Activated T-helper 2 cell treated with anti-CD3 and anti-CD28 coated beads, Interferon-gamma antibody, Interleukin-2, Interleukin-4, amounts not matched to agents 10 μg/mL and 5 μg/mL and 100 μg/mL, durations not matched to agents 14 hours and 24 hours and 36 hours (primary cell): Measurements from ENCODE around the gene DNAH17. TPM values are rescaled to one million over a fixed set of nuclear protein-coding genes. Genes with fewer than 3 reads are reported as not detected.

Experiments
- DNase-seq: peaks from one replicate; pipeline ENCODE4 v3.0.0; 2021; ENCODE audit warnings: low spot score
- H3K27ac Mint-ChIP-seq: one replicate; pipeline ENCODE4 v1.8.0; 2021; ENCODE audit warnings: mixed read lengths
- H3K27me3 Mint-ChIP-seq: one replicate; pipeline ENCODE4 v1.8.0; 2021; ENCODE audit warnings: low read depth, mixed read lengths
- H3K36me3 Mint-ChIP-seq: one replicate; pipeline ENCODE4 v1.8.0; 2021; ENCODE audit warnings: low read depth, mixed read lengths
- H3K4me1 Mint-ChIP-seq: one replicate; pipeline ENCODE4 v1.8.0; 2021; ENCODE audit warnings: low read depth, mixed read lengths
- H3K4me3 Mint-ChIP-seq: one replicate; pipeline ENCODE4 v1.8.0; 2021; ENCODE audit warnings: low read depth, mild to moderate bottlenecking, moderate library complexity, mixed read lengths
- H3K9me3 Mint-ChIP-seq: one replicate; pipeline ENCODE4 v1.8.0; 2021; ENCODE audit warnings: mixed read lengths
- intact Hi-C: fragments of 100-400 bp; cut with micrococcal nuclease; formaldehyde crosslinking; loops from one replicate; pipeline ENCODE4 v1.15.1; 2023
- total RNA-seq: library from RNA; stranded (reverse); gene quantifications from 2 replicates; pipeline ENCODE4 v1.2.3, GENCODE V29; 2022

Gene DNAH17
- total RNA-seq, 1 donor from 2014 or later: 0.30 TPM

DNA sequence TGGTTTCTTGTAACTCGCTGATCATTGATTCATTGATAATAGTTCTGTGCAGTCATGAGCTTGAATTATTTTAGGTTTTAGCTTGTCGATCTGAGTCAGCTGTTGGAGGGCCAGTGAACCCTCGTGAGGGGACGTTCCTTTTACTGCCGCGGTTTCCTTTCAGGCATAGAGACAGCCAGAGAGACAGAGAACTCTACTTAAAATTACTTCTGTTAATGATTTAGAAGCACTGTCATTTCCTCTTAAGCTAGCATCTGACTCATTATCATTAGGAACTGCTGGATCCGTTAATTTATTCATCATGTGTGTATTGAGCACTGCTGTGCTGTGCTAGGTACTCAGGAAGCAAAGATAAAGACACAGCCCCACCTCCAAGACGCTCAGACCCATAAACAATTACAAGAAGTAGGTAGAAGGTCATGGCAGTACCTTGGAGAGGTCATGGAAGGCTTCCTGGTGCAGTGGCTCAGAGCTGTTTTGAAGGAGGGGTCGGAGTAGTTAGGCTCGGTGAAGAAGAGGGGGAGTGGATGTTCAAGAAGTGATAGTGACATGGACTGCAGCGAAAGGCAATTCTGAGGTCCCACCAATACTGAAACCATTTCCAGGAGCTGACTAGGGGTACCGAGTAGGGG, 195.5 kb downstream of the DNAH17 start:
- Mint-ChIP-seq H3K4me1 (peaks cover 62% of the 10 kb centered on the region), H3K4me3 (peak overlapping the region; percentile 99), H3K9me3 (no peaks in the 10 kb centered on the region), H3K27ac (peak overlapping the region; percentile 91), H3K36me3 (peaks cover 45% of the 10 kb centered on the region), H3K27me3 (no peaks in the 10 kb centered on the region)
- intact Hi-C loops: loop anchor here (5.0 kb wide), 1 partner anchor 436 kb away; no protein-coding TSS in a partner anchor
- peak; percentile 35 for DNase-seq

DNA sequence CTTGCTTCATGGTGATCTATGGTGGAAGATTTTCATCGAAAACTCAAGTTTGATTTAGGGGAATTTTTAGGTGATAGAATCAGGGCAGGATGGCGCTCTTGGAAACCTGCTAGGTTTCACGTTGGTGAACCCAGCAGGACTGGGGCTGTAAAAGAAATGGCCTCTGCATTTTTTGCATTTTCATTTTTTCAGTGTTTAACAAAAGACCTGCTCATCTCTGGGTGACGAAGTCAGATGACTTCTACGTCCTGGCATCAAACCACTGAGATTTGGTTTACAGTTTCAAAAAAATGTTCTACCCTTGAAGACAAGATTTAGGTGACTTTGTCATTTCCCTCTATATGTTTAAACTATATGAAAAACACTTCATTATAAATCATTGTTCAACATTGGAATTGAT, 196.8 kb downstream of the DNAH17 start:
- intact Hi-C loops: loop anchor here (5.0 kb wide), 1 partner anchor 437 kb away; no protein-coding TSS in a partner anchor
- Mint-ChIP-seq H3K27ac (peak overlapping the region; percentile 83), H3K4me1 (peaks cover 52% of the 10 kb centered on the region), H3K9me3 (no peaks in the 10 kb centered on the region), H3K36me3 (peaks cover 43% of the 10 kb centered on the region), H3K27me3 (no peaks in the 10 kb centered on the region), H3K4me3 (peak overlapping the region; percentile 99)
- no peak for DNase-seq

DNA sequence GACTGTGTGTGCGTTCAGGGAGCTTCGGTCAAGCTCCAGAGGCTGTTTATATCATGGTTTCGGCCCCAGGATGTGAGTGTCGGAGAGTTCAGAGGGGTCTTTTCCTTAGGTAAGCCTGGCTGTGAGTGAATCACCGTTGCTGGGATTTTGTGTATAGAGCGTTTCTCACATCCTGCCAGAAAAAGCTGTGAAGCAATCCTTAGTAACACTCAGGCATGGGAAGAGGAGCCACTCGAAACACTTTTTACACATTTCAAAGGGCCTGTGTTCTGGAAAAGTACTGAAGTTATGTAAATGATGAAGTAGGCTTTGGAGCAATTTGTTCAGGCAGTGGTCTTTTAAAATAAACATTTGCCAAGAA, 198.1 kb downstream of the DNAH17 start:
- Mint-ChIP-seq H3K4me1 (peaks cover 44% of the 10 kb centered on the region), H3K27me3 (no peaks in the 10 kb centered on the region), H3K4me3 (peak overlapping the region; percentile 99), H3K27ac (peak overlapping the region; percentile 94), H3K9me3 (no peaks in the 10 kb centered on the region), H3K36me3 (peaks cover 37% of the 10 kb centered on the region)
- DNase-seq: no peak
- intact Hi-C loops: no loop called here

DNA sequence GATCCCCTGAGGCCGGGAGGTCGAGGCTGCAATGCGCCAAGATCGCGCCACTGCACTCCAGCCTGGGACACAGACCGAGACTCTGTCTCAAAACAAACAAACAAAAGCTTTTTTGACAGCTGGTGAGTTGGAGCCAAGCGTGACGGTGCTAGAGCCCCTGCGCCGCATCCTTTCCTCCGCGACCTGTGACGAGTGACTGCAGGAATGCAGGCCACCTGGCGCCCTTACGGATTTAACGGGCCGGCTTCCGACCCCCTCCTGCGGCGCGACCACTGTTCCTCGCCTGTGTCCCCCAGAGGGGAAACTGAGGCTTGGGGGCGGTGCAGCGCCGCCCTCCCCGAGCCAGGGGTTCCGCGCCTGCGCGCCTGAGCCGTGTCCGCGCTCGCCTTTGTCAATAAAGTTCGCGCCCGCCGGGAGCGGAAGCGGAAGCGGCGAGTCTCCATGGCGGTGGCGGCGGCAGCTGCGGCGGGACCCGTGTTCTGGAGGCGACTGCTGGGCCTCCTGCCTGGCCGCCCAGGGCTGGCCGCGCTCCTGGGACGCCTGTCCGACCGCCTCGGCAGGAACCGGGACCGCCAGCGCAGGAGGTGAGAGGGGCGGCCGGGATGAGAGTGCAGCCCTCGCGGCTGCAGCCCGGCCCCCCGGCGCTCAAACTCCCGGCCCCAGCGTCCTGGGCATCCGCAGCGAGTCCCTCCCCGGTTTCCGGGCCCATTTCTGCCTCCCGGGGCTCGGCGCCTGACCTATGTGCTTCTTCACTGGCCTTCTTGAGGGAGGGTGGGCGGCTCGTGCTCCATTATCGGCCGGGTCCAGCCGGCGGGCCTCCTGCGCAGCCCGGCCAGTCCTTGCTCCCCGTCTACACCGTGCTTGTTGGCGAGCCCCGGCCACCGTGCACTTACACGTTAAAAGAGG, 198.7 kb downstream of the DNAH17 start, which contains the start of gene PGS1:
Gene PGS1, plus strand, starts transcription at position 425 of the 906 bp plus-strand sequence. Its CDS starts 17 bp downstream, at position 442.
- no peaks in the 10 kb centered on the region for H3K9me3 Mint-ChIP-seq
- intact Hi-C loops: loop anchor here (1.0 kb wide), 1 partner anchor 18 kb away; the partner anchor contains the start of gene SOCS3
- DNase-seq: peak; percentile 82
- peaks cover 31% of the 10 kb centered on the region for H3K36me3 Mint-ChIP-seq
- H3K4me1 Mint-ChIP-seq: peaks cover 37% of the 10 kb centered on the region
- peak within 1 kb of the TSS; percentile 94 for H3K27ac Mint-ChIP-seq
- H3K4me3 Mint-ChIP-seq: peak within 1 kb of the TSS; percentile 99
- H3K27me3 Mint-ChIP-seq: no peaks in the 10 kb centered on the region

DNA sequence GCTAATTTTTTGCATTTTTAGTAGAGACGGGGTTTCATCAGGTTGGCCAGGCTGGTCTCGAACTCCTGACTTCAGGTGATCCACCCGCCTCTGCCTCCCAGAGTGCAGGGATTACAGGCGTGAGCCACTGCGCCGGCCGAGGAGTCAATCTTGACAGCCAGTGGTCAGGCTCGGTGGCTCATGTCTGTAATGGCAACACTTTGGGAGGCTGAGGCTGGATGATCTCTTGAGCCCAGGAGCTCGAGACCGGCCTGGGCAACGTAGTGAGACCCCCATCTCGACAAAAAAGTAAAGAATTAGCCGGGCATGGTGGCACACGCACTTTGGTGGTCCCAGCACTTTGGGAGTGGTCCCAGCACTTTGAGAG, 199.4 kb downstream of the DNAH17 start:
- no peak for DNase-seq
- Mint-ChIP-seq H3K4me3 (peak overlapping the region; percentile 99), H3K9me3 (no peaks in the 10 kb centered on the region), H3K36me3 (peaks cover 28% of the 10 kb centered on the region), H3K4me1 (peaks cover 31% of the 10 kb centered on the region), H3K27ac (peak overlapping the region; percentile 26), H3K27me3 (no peaks in the 10 kb centered on the region)
- intact Hi-C loops: loop anchor here (1.0 kb wide), 1 partner anchor 18 kb away; the partner anchor contains the start of gene SOCS3

DNA sequence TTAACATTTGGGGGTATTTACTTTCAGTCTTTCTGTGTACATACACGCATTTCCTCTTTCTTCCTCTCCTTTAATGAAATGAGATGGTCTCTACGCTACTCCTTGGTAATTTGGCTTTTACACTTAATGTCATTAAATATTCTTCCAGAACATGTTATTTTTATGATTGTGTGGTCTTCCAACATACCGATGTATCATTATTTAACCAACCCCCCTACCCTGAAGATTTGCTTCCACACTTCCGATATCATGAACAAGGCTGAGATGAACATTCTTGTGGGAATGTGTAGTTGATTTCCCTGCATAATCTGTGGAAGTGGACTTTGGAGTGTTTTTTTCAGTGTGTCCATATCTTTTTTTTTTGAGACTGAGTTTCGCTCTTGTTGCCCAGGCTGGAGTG, 201.0 kb downstream of the DNAH17 start:
- H3K27ac Mint-ChIP-seq: no peak overlapping the region

DNA sequence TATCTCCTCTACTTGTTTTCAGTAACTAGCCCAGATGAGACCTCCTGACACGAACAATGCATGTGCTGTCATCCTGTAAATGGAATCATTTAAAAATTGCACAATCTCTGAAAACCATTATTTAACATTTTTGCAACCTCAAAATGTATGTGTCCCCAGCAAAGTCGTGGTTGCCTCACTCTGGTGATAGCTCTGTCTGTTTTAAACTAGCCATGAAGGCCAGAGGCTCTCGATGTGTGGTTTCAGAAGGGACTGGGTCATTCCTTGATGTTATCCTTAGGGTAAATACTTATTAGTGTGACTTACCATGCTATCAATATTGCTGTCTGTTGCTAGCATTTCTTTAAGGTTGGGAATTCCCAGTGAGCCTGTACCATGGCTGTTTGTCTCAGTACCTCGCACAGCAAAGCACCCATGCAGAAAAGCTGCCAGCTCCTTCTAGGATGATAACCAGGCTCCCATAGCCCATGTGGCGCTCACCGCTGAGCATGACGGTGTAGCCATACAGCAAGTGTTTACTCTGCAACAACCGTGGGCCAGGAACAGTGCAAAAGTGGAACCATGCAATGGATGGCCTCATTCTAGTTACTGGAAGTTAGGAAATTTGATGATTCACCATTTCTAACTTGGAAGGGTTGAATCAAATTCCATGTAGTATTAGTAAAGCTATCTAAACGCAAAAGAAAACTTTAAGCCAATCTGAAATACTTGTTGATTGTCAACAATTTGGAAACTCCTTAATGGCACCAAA, 201.6 kb downstream of the DNAH17 start:
- H3K4me3 Mint-ChIP-seq: no peak overlapping the region
- peaks cover 12% of the 10 kb centered on the region for H3K36me3 Mint-ChIP-seq
- peaks cover 17% of the 10 kb centered on the region for H3K4me1 Mint-ChIP-seq
- intact Hi-C loops: no loop called here
- no peak for DNase-seq
- H3K27ac Mint-ChIP-seq: no peak overlapping the region
- no peaks in the 10 kb centered on the region for H3K27me3 Mint-ChIP-seq
- H3K9me3 Mint-ChIP-seq: no peaks in the 10 kb centered on the region

More for the DNA sequence above, 201.0 kb downstream of the DNAH17 start:
- H3K9me3 Mint-ChIP-seq: no peaks in the 10 kb centered on the region
- H3K4me3 Mint-ChIP-seq: no peak overlapping the region
- intact Hi-C loops: no loop called here
- H3K4me1 Mint-ChIP-seq: peaks cover 19% of the 10 kb centered on the region
- H3K27me3 Mint-ChIP-seq: no peaks in the 10 kb centered on the region
- DNase-seq: no peak
- peaks cover 16% of the 10 kb centered on the region for H3K36me3 Mint-ChIP-seq

DNA sequence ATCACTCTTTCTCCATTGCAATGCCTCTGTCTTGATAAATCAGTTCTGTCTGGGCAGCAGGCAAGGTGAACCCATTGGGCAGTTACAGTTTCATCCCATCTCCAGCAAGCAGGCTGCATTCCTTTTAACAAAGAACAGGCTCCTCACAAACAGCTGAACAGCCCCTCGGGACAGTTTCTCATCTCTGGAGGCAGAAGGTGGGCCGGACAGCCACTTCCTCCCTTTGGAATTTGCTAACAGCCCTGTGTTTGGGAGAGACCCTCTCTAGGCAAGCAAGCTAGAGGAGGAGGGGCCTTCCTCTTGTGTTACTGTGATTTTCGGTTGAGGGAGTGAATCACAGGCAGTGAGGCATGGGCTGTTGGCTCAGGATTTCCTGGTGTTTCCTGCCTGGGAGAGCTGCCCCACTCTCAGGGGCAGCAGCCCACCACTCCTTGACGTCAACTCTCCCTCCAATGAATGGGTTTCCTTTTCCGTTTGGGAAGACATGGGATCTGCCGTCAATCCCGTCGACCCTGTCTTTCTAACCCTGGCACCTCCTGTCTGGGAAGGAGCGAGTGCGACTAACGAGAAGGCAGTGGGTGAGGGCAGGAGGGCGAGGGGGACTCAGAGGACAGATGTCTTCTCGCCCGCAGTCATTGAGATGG, 202.4 kb downstream of the DNAH17 start:
- H3K27ac Mint-ChIP-seq: no peak overlapping the region
- H3K4me3 Mint-ChIP-seq: no peak overlapping the region
- peaks cover 11% of the 10 kb centered on the region for H3K4me1 Mint-ChIP-seq
- H3K9me3 Mint-ChIP-seq: no peaks in the 10 kb centered on the region
- no peak for DNase-seq
- intact Hi-C loops: no loop called here
- H3K36me3 Mint-ChIP-seq: peaks cover 6% of the 10 kb centered on the region
- no peaks in the 10 kb centered on the region for H3K27me3 Mint-ChIP-seq

DNA sequence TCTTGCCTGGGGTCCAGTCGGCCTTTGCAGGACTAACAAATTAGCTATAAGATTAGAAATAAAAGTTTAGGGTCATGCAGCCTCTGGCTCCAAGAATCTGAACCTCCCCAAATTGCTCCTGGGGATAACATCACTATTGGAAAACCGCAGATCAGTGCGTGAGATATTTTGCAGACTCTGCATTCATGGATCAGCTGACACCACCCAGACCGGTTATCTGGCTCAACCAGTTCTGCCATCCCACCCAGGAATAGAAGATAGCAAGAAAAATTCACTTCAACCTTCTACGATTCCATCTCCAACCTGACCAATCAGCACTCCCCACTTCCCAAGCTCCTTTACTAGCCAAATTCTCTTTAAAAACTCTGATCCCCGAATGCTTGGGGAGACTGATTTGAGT, 203.0 kb downstream of the DNAH17 start:
- Mint-ChIP-seq H3K27me3 (no peaks in the 10 kb centered on the region), H3K36me3 (peaks cover 4% of the 10 kb centered on the region), H3K27ac (no peak overlapping the region), H3K4me1 (peaks cover 9% of the 10 kb centered on the region), H3K9me3 (no peaks in the 10 kb centered on the region), H3K4me3 (no peak overlapping the region)
- DNase-seq: no peak
- intact Hi-C loops: no loop called here

Other genes with a start within 250 kb of the DNAH17 start
- 93.5 and 99.8 TPM in 2 replicates for gene SOCS3, start 217.3 kb downstream of the DNAH17 start, total RNA-seq
- gene PGS1, start 198.7 kb downstream of the DNAH17 start, total RNA-seq: 59.3 and 64.1 TPM in 2 replicates
- gene CYTH1, start 204.9 kb upstream of the DNAH17 start, total RNA-seq: 83.5 and 95.7 TPM in 2 replicates